Calu3 (cell line): Measurements from ENCODE around the gene CDC16. TPM values are rescaled to one million over a fixed set of nuclear protein-coding genes. Genes with fewer than 3 reads are reported as not detected.

Experiments
- BruUV-seq: library from RNA; stranded (reverse); fragments of 400-500 nt; replicated peaks from 2 replicates; lab custom pipeline; 2021; lab: Mats Ljungman, UMichigan
- CTCF ChIA-PET: fragments of 300-600 bp; sonication (Branson Sonifier 250); formaldehyde crosslinking; loops from one replicate; lab custom pipeline; 2022; ENCODE audit warnings: antibody characterized with exemption; lab: Charles Lee
- DNase-seq: peaks from one replicate; pipeline ENCODE4 v3.0.0; 2022
- H3K27ac Mint-ChIP-seq: one replicate; pipeline ENCODE4 v1.8.0; 2022; ENCODE audit warnings: mixed read lengths; ENCODE audit not compliant: unreplicated experiment
- H3K27me3 Mint-ChIP-seq: one replicate; pipeline ENCODE4 v1.8.0; 2022; ENCODE audit warnings: mixed read lengths; ENCODE audit not compliant: unreplicated experiment
- H3K36me3 Mint-ChIP-seq: one replicate; pipeline ENCODE4 v1.8.0; 2022; ENCODE audit warnings: mild to moderate bottlenecking, moderate library complexity, mixed read lengths; ENCODE audit not compliant: insufficient read depth, unreplicated experiment
- H3K4me1 Mint-ChIP-seq: one replicate; pipeline ENCODE4 v1.8.0; 2022; ENCODE audit warnings: mild to moderate bottlenecking, low read depth, mixed read lengths; ENCODE audit not compliant: unreplicated experiment
- H3K4me3 Mint-ChIP-seq: one replicate; pipeline ENCODE4 v1.8.0; 2022; ENCODE audit warnings: mild to moderate bottlenecking, low read depth, moderate library complexity, mixed read lengths; ENCODE audit not compliant: unreplicated experiment
- H3K9me3 Mint-ChIP-seq: one replicate; pipeline ENCODE4 v1.8.0; 2022; ENCODE audit warnings: low read depth, mixed read lengths; ENCODE audit not compliant: unreplicated experiment
- CTCF ChIP-seq: fragments of 200-600 bp; IDR thresholded peaks from one replicate; pipeline ENCODE4 v1.8.0; 2022; ENCODE audit warnings: antibody characterized with exemption; ENCODE audit not compliant: unreplicated experiment
- intact Hi-C: fragments of 100-400 bp; cut with micrococcal nuclease; formaldehyde crosslinking; loops from one replicate; pipeline ENCODE4 v1.10.0; 2022; ENCODE audit not compliant: unreplicated experiment
- total RNA-seq: library from RNA; stranded (reverse); gene quantifications from 2 replicates; pipeline ENCODE4 v1.2.3, GENCODE V29; 2022

The CDC16 gene
- total RNA-seq, 1 experiment from 2014 or later: 15.7 TPM

DNA sequence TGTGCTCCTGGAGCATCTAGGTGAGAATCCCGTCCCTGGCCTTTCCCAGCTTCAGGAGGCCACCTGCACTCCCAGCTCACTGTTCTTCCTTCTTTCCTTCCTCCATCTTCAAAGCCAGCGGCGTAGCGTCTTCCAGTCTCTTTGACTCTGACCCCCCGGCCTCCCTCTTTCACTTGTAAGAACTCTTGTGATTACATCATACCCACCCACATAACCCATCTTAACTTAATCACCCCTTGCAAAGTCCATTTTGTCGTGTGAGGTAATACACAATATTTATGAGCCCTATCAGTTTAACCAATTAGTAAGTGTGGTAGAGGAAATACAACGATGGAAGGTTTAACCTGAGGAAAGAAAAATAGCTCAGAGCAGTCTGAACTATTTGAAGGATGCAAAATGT, 4.6 kb upstream of the CDC16 start:
- no TSS peak for BruUV-seq
- CTCF ChIA-PET: no interaction called here
- H3K4me3 Mint-ChIP-seq: no peak overlapping the region

GRCh38 chr13:114230575-114230974, 4.1 kb upstream of the CDC16 start:
- Mint-ChIP-seq H3K27me3 (peaks cover 14% of the 10 kb centered on the region), H3K36me3 (peaks cover 8% of the 10 kb centered on the region), H3K27ac (no peak overlapping the region), H3K4me1 (no peaks in the 10 kb centered on the region), H3K9me3 (no peaks in the 10 kb centered on the region), H3K4me3 (no peak overlapping the region)
- intact Hi-C loops: no loop called here
- TF ChIP-seq CTCF: no peak
- CTCF ChIA-PET: no interaction called here
- no TSS peak for BruUV-seq
- no peak for DNase-seq

More for the DNA sequence above, 4.6 kb upstream of the CDC16 start:
- H3K27ac Mint-ChIP-seq: no peak overlapping the region
- no peak for DNase-seq
- no peak for TF ChIP-seq CTCF
- no peaks in the 10 kb centered on the region for H3K9me3 Mint-ChIP-seq
- peaks cover 14% of the 10 kb centered on the region for H3K27me3 Mint-ChIP-seq
- intact Hi-C loops: no loop called here
- H3K36me3 Mint-ChIP-seq: peaks cover 3% of the 10 kb centered on the region
- H3K4me1 Mint-ChIP-seq: no peaks in the 10 kb centered on the region

DNA sequence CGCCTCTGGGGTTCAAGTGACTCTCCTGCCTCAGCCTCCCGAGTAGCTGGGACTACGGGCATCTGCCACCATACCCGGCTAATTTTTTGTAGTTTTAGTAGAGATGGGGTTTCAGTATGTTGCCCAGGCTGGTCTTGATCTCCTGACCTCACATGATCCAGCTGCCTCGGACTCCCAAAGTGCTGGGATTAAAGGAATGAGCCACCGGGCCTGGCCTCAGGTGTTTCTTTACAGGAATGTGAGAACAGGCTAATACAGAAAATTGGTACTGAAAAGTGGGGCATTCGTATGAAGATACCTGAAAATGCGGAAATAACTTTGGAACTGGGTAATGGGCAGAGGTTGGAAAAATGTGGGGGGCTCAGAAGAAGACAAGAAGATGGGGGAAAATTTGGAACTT, 2.8 kb upstream of the CDC16 start:
- TF ChIP-seq CTCF: no peak
- Mint-ChIP-seq H3K27me3 (peaks cover 13% of the 10 kb centered on the region), H3K9me3 (no peaks in the 10 kb centered on the region), H3K4me3 (no peak overlapping the region), H3K4me1 (no peaks in the 10 kb centered on the region), H3K36me3 (peaks cover 12% of the 10 kb centered on the region), H3K27ac (no peak overlapping the region)
- DNase-seq: no peak
- BruUV-seq: no TSS peak
- intact Hi-C loops: no loop called here
- CTCF ChIA-PET: no interaction called here

DNA sequence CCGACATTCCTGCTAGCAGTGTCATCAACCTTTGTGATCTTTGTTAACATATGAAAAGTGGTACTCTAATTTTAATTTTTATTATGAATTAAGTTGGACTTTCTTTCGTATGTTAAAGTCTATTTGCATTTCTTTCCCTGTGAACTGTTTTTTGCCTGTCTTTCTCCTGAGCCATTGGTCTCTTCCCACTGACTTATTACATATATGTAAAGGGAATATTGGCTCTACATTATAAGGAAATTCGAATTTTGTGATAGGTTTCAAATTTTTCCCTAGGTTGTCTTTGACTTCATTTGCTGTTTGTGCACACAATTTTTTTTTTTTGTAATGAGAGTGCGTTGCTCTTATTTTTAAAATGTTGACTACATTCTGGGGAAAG, 442 bp upstream of the CDC16 start:
- peak overlapping the region; percentile 71 for H3K4me3 Mint-ChIP-seq
- H3K27me3 Mint-ChIP-seq: no peaks in the 10 kb centered on the region
- no peaks in the 10 kb centered on the region for H3K4me1 Mint-ChIP-seq
- intact Hi-C loops: no loop called here
- no peaks in the 10 kb centered on the region for H3K9me3 Mint-ChIP-seq
- no TSS peak for BruUV-seq
- H3K36me3 Mint-ChIP-seq: peaks cover 19% of the 10 kb centered on the region
- CTCF ChIA-PET: no interaction called here
- no peak for TF ChIP-seq CTCF
- no peak overlapping the region for H3K27ac Mint-ChIP-seq
- no peak for DNase-seq
